IMR-90 (cell line): Measurements from ENCODE around the gene KPNA5. TPM values are rescaled to one million over a fixed set of nuclear protein-coding genes. Genes with fewer than 3 reads are reported as not detected.

Source experiments
- ATAC-seq: fragments of 200-7000 bp; cut with Tn5 transposase; 2 replicates; pipeline ENCODE4 v1.9.1; 2020; ENCODE audit warnings: low read depth, mild to moderate bottlenecking, moderate library complexity
- BruUV-seq: library from RNA; stranded (reverse); fragments of 400-500 nt; replicated peaks from 2 replicates; lab custom pipeline; 2021; lab: Mats Ljungman, UMichigan
- CTCF ChIA-PET: fragments of 300-600 bp; formaldehyde crosslinking; extraction: SDS; loops from one replicate; lab custom pipeline; 2021; ENCODE audit warnings: antibody characterized with exemption; lab: Yijun Ruan, JAX
- POLR2A ChIA-PET: fragments of 300-600 bp; sonication (Branson Sonifier 250); formaldehyde crosslinking; loops from one replicate; lab custom pipeline; 2022; ENCODE audit warnings: antibody characterized with exemption; ENCODE audit not compliant: unreplicated experiment; lab: Charles Lee
- DNase-seq: peaks from one replicate; pipeline ENCODE4 v3.0.0; 2013
- H2AFZ ChIP-seq: replicated peaks from 2 replicates; pipeline ENCODE3; 2013; ENCODE audit warnings: low read length, mild to moderate bottlenecking; ENCODE audit not compliant: poor library complexity
- H2AK5ac ChIP-seq: 2 replicates; pipeline ENCODE4 v1.6.1; 2013; ENCODE audit warnings: low read depth, low read length, inconsistent platforms
- H2AK9ac ChIP-seq: replicated peaks from 2 replicates; pipeline ENCODE3; 2013; ENCODE audit warnings: mild to moderate bottlenecking, low read depth, low read length, moderate library complexity; ENCODE audit not compliant: poor library complexity
- H2BK120ac ChIP-seq: 2 replicates; pipeline ENCODE4 v1.6.1; 2013; ENCODE audit warnings: low read depth, low read length, inconsistent platforms
- H2BK15ac ChIP-seq: 3 replicates; pipeline ENCODE4 v1.6.1; 2013; ENCODE audit warnings: low read depth, low read length, inconsistent platforms
- H2BK20ac ChIP-seq: 2 replicates; pipeline ENCODE4 v1.6.1; 2013; ENCODE audit warnings: low read depth, mild to moderate bottlenecking, inconsistent platforms, low read length, moderate library complexity
- H2BK5ac ChIP-seq: 2 replicates; pipeline ENCODE4 v1.6.1; 2013; ENCODE audit warnings: mild to moderate bottlenecking, low read depth, low read length, inconsistent platforms; ENCODE audit not compliant: poor library complexity, severe bottlenecking
- H3K14ac ChIP-seq: replicated peaks from 2 replicates; pipeline ENCODE4 v1.6.1; 2013; ENCODE audit warnings: low read depth, low read length, inconsistent platforms
- H3K18ac ChIP-seq: 2 replicates; pipeline ENCODE4 v1.6.1; 2013; ENCODE audit warnings: low read depth, low read length, control low read depth
- H3K23ac ChIP-seq: 2 replicates; pipeline ENCODE4 v1.6.1; 2013; ENCODE audit warnings: low read depth, low read length, inconsistent platforms
- H3K27ac ChIP-seq: 2 replicates; pipeline ENCODE4 v1.5.1; 2013; ENCODE audit warnings: mild to moderate bottlenecking, control low read depth, low read length; ENCODE audit not compliant: insufficient read depth
- H3K27me3 ChIP-seq: 2 replicates; pipeline ENCODE4 v1.6.1; 2013; ENCODE audit warnings: low read length; ENCODE audit not compliant: control insufficient read depth, insufficient read depth
- H3K36me3 ChIP-seq: 2 replicates; pipeline ENCODE4 v1.6.1; 2013; ENCODE audit warnings: low read length, mixed read lengths; ENCODE audit not compliant: control insufficient read depth, insufficient read depth
- H3K4ac ChIP-seq: 2 replicates; pipeline ENCODE4 v1.6.1; 2013; ENCODE audit warnings: low read depth, low read length, inconsistent platforms
- H3K4me1 ChIP-seq: 2 replicates; pipeline ENCODE4 v1.6.1; 2013; ENCODE audit warnings: low read length, mixed read lengths; ENCODE audit not compliant: control insufficient read depth, insufficient read depth
- H3K4me2 ChIP-seq: 2 replicates; pipeline ENCODE4 v1.6.1; 2013; ENCODE audit warnings: low read depth, mild to moderate bottlenecking, control low read depth, low read length, moderate library complexity
- H3K4me3 ChIP-seq: 2 replicates; pipeline ENCODE4 v1.5.1; 2013; ENCODE audit warnings: low read depth, mild to moderate bottlenecking, control low read depth, low read length, moderate library complexity; ENCODE audit not compliant: insufficient read depth
- H3K56ac ChIP-seq: 2 replicates; pipeline ENCODE4 v1.6.1; 2013; ENCODE audit warnings: low read length, inconsistent platforms; ENCODE audit not compliant: insufficient read depth; ENCODE audit errors: extremely low read depth
- H3K79me1 ChIP-seq, 2 experiments: 2 replicates each; pipeline ENCODE4 v1.6.1; 2013; ENCODE audit warnings: low read length in 2 of 2, inconsistent platforms in 1 of 2, low read depth in 1 of 2
- H3K9ac ChIP-seq: 2 replicates; pipeline ENCODE4 v1.6.1; 2013; ENCODE audit warnings: low read depth, low read length, control low read depth
- H3K9me1 ChIP-seq: 2 replicates; pipeline ENCODE4 v1.6.1; 2013; ENCODE audit warnings: low read length, inconsistent platforms; ENCODE audit not compliant: insufficient read depth
- H3K9me3 ChIP-seq: 2 replicates; pipeline ENCODE4 v1.6.1; 2013; ENCODE audit warnings: low read length; ENCODE audit not compliant: control insufficient read depth, insufficient read depth
- H4K20me1 ChIP-seq: 2 replicates; pipeline ENCODE4 v1.6.1; 2013; ENCODE audit warnings: low read length, inconsistent platforms; ENCODE audit not compliant: insufficient read depth
- H4K5ac ChIP-seq: 2 replicates; pipeline ENCODE4 v1.6.1; 2013; ENCODE audit warnings: mild to moderate bottlenecking, low read depth, low read length, control low read depth
- H4K8ac ChIP-seq, 2 experiments: 2 replicates each; pipeline ENCODE4 v1.6.1; 2013; ENCODE audit warnings: low read depth in 2 of 2, low read length in 2 of 2, control low read depth in 1 of 2, inconsistent platforms in 1 of 2
- H4K91ac ChIP-seq: 2 replicates; pipeline ENCODE4 v1.6.1; 2013; ENCODE audit warnings: low read depth, low read length, inconsistent platforms; ENCODE audit not compliant: insufficient read depth
- BHLHE40 ChIP-seq: fragments of 150-350 bp; IDR thresholded peaks from 2 replicates; pipeline ENCODE4 v1.6.1; 2016; ENCODE audit warnings: mild to moderate bottlenecking, low read depth, low read length
- CHD1 ChIP-seq: IDR thresholded peaks from 2 replicates; pipeline ENCODE4 v1.6.1; 2012; ENCODE audit warnings: low read depth, low read length, improper control_type of control experiment
- CTCF ChIP-seq: conservative IDR thresholded peaks from 2 replicates; pipeline ENCODE4 v1.5.1; 2012; ENCODE audit warnings: mild to moderate bottlenecking, low read depth, low read length, improper control_type of control experiment
- ELK1 ChIP-seq: fragments of 150-350 bp; IDR thresholded peaks from 2 replicates; pipeline ENCODE4 v1.6.1; 2016; ENCODE audit warnings: low read depth, mild to moderate bottlenecking, low read length, moderate library complexity, borderline replicate concordance
- MAZ ChIP-seq: IDR thresholded peaks from 2 replicates; pipeline ENCODE4 v1.6.1; 2012; ENCODE audit warnings: low read depth, mild to moderate bottlenecking, low read length, improper control_type of control experiment, moderate library complexity, borderline replicate concordance
- RAD21 ChIP-seq: IDR thresholded peaks from 2 replicates; pipeline ENCODE4 v1.6.1; 2012; ENCODE audit warnings: low read length, improper control_type of control experiment
- RFX5 ChIP-seq: IDR thresholded peaks from 2 replicates; pipeline ENCODE4 v1.8.0; 2012; ENCODE audit warnings: low read depth, mild to moderate bottlenecking, low read length, moderate library complexity
- SMC3 ChIP-seq: fragments of 150-350 bp; IDR thresholded peaks from 2 replicates; pipeline ENCODE4 v1.6.1; 2016; ENCODE audit warnings: low read depth, mild to moderate bottlenecking, antibody characterized with exemption, low read length, moderate library complexity
- USF2 ChIP-seq: fragments of 150-350 bp; IDR thresholded peaks from 2 replicates; pipeline ENCODE4 v1.6.1; 2017; ENCODE audit warnings: mild to moderate bottlenecking, antibody characterized with exemption, low read length, low read depth
- WGBS, 2 experiments: methylation state at CpG; one replicate each; pipeline versions ENCODE4 v1.1.5 to v1.1.7; 2013; ENCODE audit warnings: missing lambda C conversion rate in 2 of 2; ENCODE audit not compliant: insufficient read length in 1 of 2; ENCODE audit errors: extremely low coverage in 2 of 2; 5-methylcytosine and 5-hydroxymethylcytosine counted together
- dilution Hi-C: fragments of 300-500 bp; cut with HindIII; formaldehyde crosslinking; loops from one replicate; pipeline ENCODE4 v1.14.3; 2018; ENCODE audit warnings: low sequenced_read_pairs; ENCODE audit not compliant: unreplicated experiment
- in situ Hi-C: fragments of 300-500 bp; cut with MboI; formaldehyde crosslinking; loops from 3 replicates; pipeline ENCODE4 v1.14.3; 2019; ENCODE audit warnings: low sequenced_read_pairs, inconsistent platforms, mixed read lengths
- intact Hi-C: fragments of 100-400 bp; cut with micrococcal nuclease; formaldehyde crosslinking; loops from 2 replicates; pipeline ENCODE4 v1.10.0; 2022
- polyA plus RNA-seq, 3 experiments: library from polyadenylated mRNA; depleted of rRNA; stranded (reverse); fragments of >200 nt; gene quantifications; 2 replicates each; pipeline ENCODE4 v1.2.3, GENCODE V29; 2012; ENCODE audit warnings: low replicate concordance in 1 of 3
- total RNA-seq: library from RNA; depleted of rRNA; stranded (reverse); fragments of >200 nt; gene quantifications from 2 replicates; pipeline ENCODE4 v1.2.3, GENCODE V29; 2012

The KPNA5 gene
- total and polyA plus RNA-seq, 2 of the 4 experiments (the other 2 are of a cell fraction): 2.2 to 5.9 TPM

- H3K79me1 ChIP-seq: no peaks in the 10 kb centered on the region
- peak overlapping the region; percentile 68; the same call in 1 of the 2 replicates for H3K14ac ChIP-seq
- H2BK20ac ChIP-seq: no peak overlapping the region
- H3K9me1 ChIP-seq: no peaks in the 10 kb centered on the region
- H2AFZ ChIP-seq: peak overlapping the region; percentile 94
- ATAC-seq (peak; percentile 43), DNase-seq (peak; percentile 9)
- peak overlapping the region; percentile 72; the same call in 1 of the 2 replicates for H3K4ac ChIP-seq
- CTCF ChIA-PET: no interaction called here
- in situ Hi-C loops (no loop called here), intact Hi-C loops (no loop called here), dilution Hi-C loops (no loop called here)
- peak overlapping the region; percentile 56 for H3K9ac ChIP-seq
- no peak overlapping the region for H2BK15ac ChIP-seq
- H3K27me3 ChIP-seq: peaks cover 12% of the 10 kb centered on the region
- WGBS, 2 experiments: no CpG with 5 or more reads among the region's 19 CpGs
- no peaks in the 10 kb centered on the region for H3K36me3 ChIP-seq
- no peak overlapping the region for H3K18ac ChIP-seq
- peak overlapping the region; percentile 41; the same call in 1 of the 2 replicates for H2BK120ac ChIP-seq
- TF ChIP-seq CHD1: no peak
- no peak for TF ChIP-seq RFX5
- TF ChIP-seq USF2: no peak
- no peak for TF ChIP-seq BHLHE40
- no peak for TF ChIP-seq RAD21
- no peak for TF ChIP-seq ELK1
- no peak for TF ChIP-seq MAZ
- TF ChIP-seq CTCF: 0 out of 2 replicates have a peak, but pooled peaks have one; percentile 1
- TF ChIP-seq SMC3: no peak
- H2AK5ac ChIP-seq: no peak overlapping the region
- no peaks in the 10 kb centered on the region for H3K4me1 ChIP-seq
- POLR2A ChIA-PET: no interaction called here
- peak overlapping the region; percentile 33 for H2AK9ac ChIP-seq
- peak overlapping the region; percentile 87; the same call in 1 of the 2 replicates for H3K23ac ChIP-seq
- no peak overlapping the region for H4K5ac ChIP-seq
- H3K27ac ChIP-seq: peak overlapping the region; percentile 18; the same call in 1 of the 2 replicates
- H4K91ac ChIP-seq: no peak overlapping the region
- H4K8ac ChIP-seq: peak overlapping the region; percentile 43 to 70; a peak in 2 of 4 replicates
- peak overlapping the region; percentile 88 for H3K4me2 ChIP-seq
- BruUV-seq: no TSS peak
- H4K20me1 ChIP-seq: no peaks in the 10 kb centered on the region
- peak overlapping the region; percentile 47 for H3K4me3 ChIP-seq
- H2BK5ac ChIP-seq: no peak overlapping the region
- no peak overlapping the region for H3K56ac ChIP-seq
- no peaks in the 10 kb centered on the region for H3K9me3 ChIP-seq
Measured at GRCh38 chr6:116764629-116764960, 83.6 kb downstream of the KPNA5 start.
